Glomerular endothelial cell (primary cell): ENCODE measurements around the gene FERMT3. TPM values are rescaled to one million over a fixed set of nuclear protein-coding genes. Genes with fewer than 3 reads are reported as not detected.

ENCODE experiments used
- total RNA-seq: library from RNA; depleted of rRNA; stranded (reverse); fragments of >200 nt; gene quantifications from 2 replicates; pipeline ENCODE4 v1.2.3, GENCODE V29; 2015

Gene FERMT3
- total RNA-seq, 1 donor from 2014 or later, result 38.9 TPM

Other genes starting within 250 kb of the FERMT3 start
- gene COX8A, start 232.1 kb upstream of the FERMT3 start, total RNA-seq, result 288 and 310 TPM in 2 replicates
- gene OTUB1, start 220.3 kb upstream of the FERMT3 start, total RNA-seq, result 97.1 and 117 TPM in 2 replicates
- not detected in 2 replicates for gene FLRT1, start 170.8 kb upstream of the FERMT3 start, total RNA-seq
- gene MACROD1, start 40.6 kb upstream of the FERMT3 start, total RNA-seq, result 22.1 and 26.0 TPM in 2 replicates
- 199 and 219 TPM in 2 replicates for gene STIP1, start 20.6 kb upstream of the FERMT3 start, total RNA-seq
- gene TRPT1, start 19.5 kb downstream of the FERMT3 start, total RNA-seq, result 39.7 and 47.4 TPM in 2 replicates
- 50.7 and 53.5 TPM in 2 replicates for gene NUDT22, start 19.6 kb downstream of the FERMT3 start, total RNA-seq
- 19.1 and 27.2 TPM in 2 replicates for gene DNAJC4, start 23.8 kb downstream of the FERMT3 start, total RNA-seq
- gene VEGFB, start 27.9 kb downstream of the FERMT3 start, total RNA-seq, result 65.9 and 69.2 TPM in 2 replicates
- gene FKBP2, start 34.4 kb downstream of the FERMT3 start, total RNA-seq, result 52.4 and 52.8 TPM in 2 replicates
- 316 and 365 TPM in 2 replicates for gene PPP1R14B, start 40.2 kb downstream of the FERMT3 start, total RNA-seq
- 62.2 and 78.0 TPM in 2 replicates for gene PLCB3, start 44.8 kb downstream of the FERMT3 start, total RNA-seq
- 121 and 150 TPM in 2 replicates for gene BAD, start 77.9 kb downstream of the FERMT3 start, total RNA-seq
- gene GPR137, start 79.1 kb downstream of the FERMT3 start, total RNA-seq, result 28.1 and 41.5 TPM in 2 replicates
- gene KCNK4, start 84.6 kb downstream of the FERMT3 start, total RNA-seq, result not detected in 2 replicates
- gene CATSPERZ, start 93.6 kb downstream of the FERMT3 start, total RNA-seq, result not detected in 2 replicates
- 46.9 and 47.2 TPM in 2 replicates for gene ESRRA, start 98.8 kb downstream of the FERMT3 start, total RNA-seq
- 217 and 259 TPM in 2 replicates for gene TRMT112, start 110.8 kb downstream of the FERMT3 start, total RNA-seq
- gene PRDX5, start 111.4 kb downstream of the FERMT3 start, total RNA-seq, result 305 and 480 TPM in 2 replicates
- gene CCDC88B, start 133.5 kb downstream of the FERMT3 start, total RNA-seq, result 3.2 and 3.4 TPM in 2 replicates
- 42.1 and 49.0 TPM in 2 replicates for gene RPS6KA4, start 152.4 kb downstream of the FERMT3 start, total RNA-seq